ENCODE data around the gene BAIAP2. TPM values are rescaled to one million over a fixed set of nuclear protein-coding genes. Genes with fewer than 3 reads are reported as not detected.

BAIAP2 gene
- total and polyA plus RNA-seq, 2 donors (not counting 1 experiment from before 2014, with no cell fraction given) = 1.3 to 12.0 TPM

- ATAC-seq (ENCODE audit: low read depth) = no peak
- Histone ChIP-seq H3K27ac (ENCODE audit: low read length in 2 of 2) (no peak overlapping the region), H4K20me1 (ENCODE audit: control insufficient read depth, insufficient read depth, low read length, poor library complexity, severe bottlenecking) (peaks cover 5% of the 10 kb centered on the region), H3K4me1 (ENCODE audit: control insufficient read depth in 2 of 2, insufficient read depth in 2 of 2, low read length in 2 of 2) (peaks cover 4 to 5% of the 10 kb centered on the region in 2 donors), H3K9me3 (ENCODE audit: control extremely low read depth in 1 of 3, control insufficient read depth in 2 of 3, insufficient read depth in 1 of 3, low read length in 2 of 3) (no peaks in the 10 kb centered on the region), H3K4me2 (replicated peaks; ENCODE audit: low read depth, low read length, poor library complexity, severe bottlenecking) (no peak overlapping the region), H3K27me3 (replicated peaks in 1 of 4; ENCODE audit: control extremely low read depth in 1 of 4, control insufficient read depth in 3 of 4, insufficient read depth in 4 of 4, low read length in 3 of 4) (peaks cover 0 to 14% (median 6%) of the 10 kb centered on the region in 4 experiments), H3K4me3 (ENCODE audit: control extremely low read depth in 1 of 5, extremely low read depth in 1 of 5, insufficient read depth in 1 of 5, low read depth in 2 of 5, low read length in 4 of 5) (no peak overlapping the region), H3K79me2 (ENCODE audit: control insufficient read depth, insufficient read depth, low read length) (no peaks in the 10 kb centered on the region), H3K36me3 (replicated peaks in 1 of 2; ENCODE audit: control extremely low read depth in 1 of 2, control insufficient read depth in 1 of 2, extremely low read depth in 1 of 2, insufficient read depth in 2 of 2, low read length in 1 of 2) (peaks cover 0 to 43% of the 10 kb centered on the region in 2 experiments), H2AFZ (ENCODE audit: insufficient read depth, low read depth, low read length, poor library complexity, severe bottlenecking) (no peak overlapping the region), H3K9ac (ENCODE audit: low read length) (no peak overlapping the region)
- TF ChIP-seq EZH2 (IDR thresholded peaks at IDR 0.05; ENCODE audit: borderline replicate concordance, insufficient read depth, low read depth, low read length, poor library complexity, severe bottlenecking) (no peak), CTCF (IDR thresholded peaks at IDR 0.05) (no peak)
- peaks cover 12% of the 10 kb centered on the region for H3K27me3 Mint-ChIP-seq
- 93% methylated on average over 39 of the region's 39 CpGs for WGBS (ENCODE audit: insufficient coverage)
- ChIA-PET POLR2A (no interaction called here), CTCF (interaction anchor here (1.0 kb wide), 1 partner anchor 22 kb away, joined by 3 read pairs; no protein-coding TSS in a partner anchor)
- peaks cover 6% of the 10 kb centered on the region for H3K4me1 Mint-ChIP-seq
- no peaks in the 10 kb centered on the region for H3K9me3 Mint-ChIP-seq (ENCODE audit: insufficient read depth)
- peak; percentile 9 for DNase-seq
- intact Hi-C loops (cut with micrococcal nuclease) = no loop called here
- no peak overlapping the region for H3K4me3 Mint-ChIP-seq
- no peak overlapping the region for H3K27ac Mint-ChIP-seq
Measured at GRCh38 chr17:80998748-80999535, 36.0 kb upstream of the BAIAP2 start.
